ENCODE data around the gene COMMD10. TPM values are rescaled to one million over a fixed set of nuclear protein-coding genes. Genes with fewer than 3 reads are reported as not detected.

The COMMD10 gene
- total RNA-seq, 5 donors from 2014 or later (not counting 1 experiment from before 2014, with no cell fraction given) = 25.7 to 36.9 (median 26.1) TPM

GRCh38 chr5:116142495-116142894 is 57.7 kb downstream of the COMMD10 start:
- DNase-seq = no peak
- POLR2A ChIA-PET = no interaction called here

DNA sequence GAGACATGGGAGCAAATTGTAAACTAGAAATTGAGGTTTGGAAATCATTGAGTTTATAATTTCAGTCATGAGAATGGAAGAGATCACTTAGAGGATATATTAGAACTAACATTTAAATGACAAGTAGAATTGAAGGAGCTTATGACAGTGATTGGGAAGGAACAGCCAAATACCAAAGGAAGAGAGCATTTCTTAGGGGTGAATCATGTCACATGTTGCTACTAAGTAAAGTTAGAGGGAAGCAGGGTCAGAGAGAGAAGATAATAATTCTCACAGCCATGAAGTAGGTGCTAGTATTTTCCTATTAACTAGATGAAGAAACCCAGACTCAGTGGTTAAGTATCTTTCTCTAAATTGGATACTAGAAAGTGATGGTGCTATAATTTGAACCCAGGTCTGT is 59.3 kb downstream of the COMMD10 start:
- peaks cover 23% of the 10 kb centered on the region for H3K36me3 Mint-ChIP-seq
- H3K27me3 Mint-ChIP-seq = no peaks in the 10 kb centered on the region
- no peak for DNase-seq
- Histone ChIP-seq H3K9me3 (no peaks in the 10 kb centered on the region), H3K27me3 (replicated peaks in 1 of 2; ENCODE audit: control insufficient read depth in 2 of 2, extremely low read depth in 1 of 2, insufficient read depth in 2 of 2, low read length in 1 of 2) (no peaks in the 10 kb centered on the region), H3K4me3 (ENCODE audit: control insufficient read depth in 1 of 2, extremely low read depth in 1 of 2, low read length in 1 of 2) (no peak overlapping the region), H3K4me1 (ENCODE audit: control insufficient read depth in 1 of 2, extremely low read depth in 1 of 2, insufficient read depth in 2 of 2, low read length in 2 of 2) (no peaks in the 10 kb centered on the region), H3K36me3 (ENCODE audit: control insufficient read depth in 2 of 2, extremely low read depth in 1 of 2, insufficient read depth in 1 of 2, low read length in 1 of 2) (no peaks in the 10 kb centered on the region), H3K27ac (ENCODE audit: low read length) (no peak overlapping the region)
- H3K9me3 Mint-ChIP-seq = no peaks in the 10 kb centered on the region
- ChIA-PET CTCF (no interaction called here), POLR2A (no interaction called here)
- ATAC-seq (replicated peaks in 1 of 4) = no peak
- H3K4me3 Mint-ChIP-seq = no peak overlapping the region
- H3K4me1 Mint-ChIP-seq = peaks cover 0 to 8% (median 4%) of the 10 kb centered on the region in 3 donors
- no peak overlapping the region for H3K27ac Mint-ChIP-seq

More at GRCh38 chr5:116142495-116142894, 57.7 kb downstream of the COMMD10 start:
- WGBS (ENCODE audit: insufficient coverage) = no CpG with 5 or more reads among the region's 3 CpGs
- H3K27me3 ChIP-seq (replicated peaks in 1 of 2; ENCODE audit: control insufficient read depth in 2 of 2, extremely low read depth in 1 of 2, insufficient read depth in 2 of 2, low read length in 1 of 2) = no peaks in the 10 kb centered on the region
- no peak overlapping the region for H3K27ac ChIP-seq (ENCODE audit: low read length)
- no peak for ATAC-seq (replicated peaks in 1 of 4)
- Mint-ChIP-seq H3K9me3 (no peaks in the 10 kb centered on the region), H3K27me3 (no peaks in the 10 kb centered on the region), H3K4me1 (peaks cover 4 to 11% (median 7%) of the 10 kb centered on the region in 3 donors), H3K36me3 (peaks cover 17% of the 10 kb centered on the region), H3K4me3 (no peak overlapping the region), H3K27ac (no peak overlapping the region)
- H3K4me1 ChIP-seq (ENCODE audit: control insufficient read depth in 1 of 2, extremely low read depth in 1 of 2, insufficient read depth in 2 of 2, low read length in 2 of 2) = no peaks in the 10 kb centered on the region
- CTCF ChIA-PET = no interaction called here
- H3K36me3 ChIP-seq (ENCODE audit: control insufficient read depth in 2 of 2, extremely low read depth in 1 of 2, insufficient read depth in 1 of 2, low read length in 1 of 2) = no peaks in the 10 kb centered on the region
- H3K9me3 ChIP-seq = no peaks in the 10 kb centered on the region
- no peak overlapping the region for H3K4me3 ChIP-seq (ENCODE audit: control insufficient read depth in 1 of 2, extremely low read depth in 1 of 2, low read length in 1 of 2)

GRCh38 chr5:116144991-116145390 is 60.2 kb downstream of the COMMD10 start:
- no peak overlapping the region for H3K4me3 ChIP-seq (ENCODE audit: control insufficient read depth in 1 of 2, extremely low read depth in 1 of 2, low read length in 1 of 2)
- Mint-ChIP-seq H3K9me3 (no peaks in the 10 kb centered on the region), H3K36me3 (peaks cover 21% of the 10 kb centered on the region), H3K27me3 (no peaks in the 10 kb centered on the region), H3K4me3 (no peak overlapping the region), H3K4me1 (peaks cover 0 to 6% (median 4%) of the 10 kb centered on the region in 3 donors), H3K27ac (no peak overlapping the region)
- ChIA-PET CTCF (no interaction called here), POLR2A (no interaction called here)
- H3K36me3 ChIP-seq (ENCODE audit: control insufficient read depth in 2 of 2, extremely low read depth in 1 of 2, insufficient read depth in 1 of 2, low read length in 1 of 2) = no peaks in the 10 kb centered on the region
- H3K4me1 ChIP-seq (ENCODE audit: control insufficient read depth in 1 of 2, extremely low read depth in 1 of 2, insufficient read depth in 2 of 2, low read length in 2 of 2) = no peaks in the 10 kb centered on the region
- no peaks in the 10 kb centered on the region for H3K27me3 ChIP-seq (replicated peaks in 1 of 2; ENCODE audit: control insufficient read depth in 2 of 2, extremely low read depth in 1 of 2, insufficient read depth in 2 of 2, low read length in 1 of 2)
- ATAC-seq (replicated peaks in 1 of 4) (no peak), DNase-seq (no peak)
- WGBS (ENCODE audit: insufficient coverage) = 67% methylated on average over 1 of the region's 2 CpGs
- no peaks in the 10 kb centered on the region for H3K9me3 ChIP-seq
- no peak overlapping the region for H3K27ac ChIP-seq (ENCODE audit: low read length)

DNA sequence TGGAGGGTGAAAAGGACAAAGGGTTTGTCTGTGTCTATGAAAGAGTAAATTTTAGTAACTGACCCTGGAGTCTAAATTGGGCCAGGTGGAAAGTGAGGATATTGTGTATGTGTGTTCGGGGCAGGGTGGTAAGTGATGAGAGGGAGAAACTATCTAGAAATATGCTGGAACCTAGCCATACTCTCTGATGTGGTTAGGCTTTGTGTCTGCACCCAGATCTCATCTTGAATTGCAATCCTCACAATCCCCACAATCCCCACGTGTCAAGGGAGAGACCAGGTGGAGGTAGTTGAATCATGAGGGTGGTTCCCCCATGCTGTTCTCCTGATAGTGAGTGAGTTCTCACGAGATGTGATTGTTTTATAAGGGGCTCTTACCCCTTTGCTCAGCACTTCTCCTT is 60.6 kb downstream of the COMMD10 start:
- Histone ChIP-seq H3K9me3 (no peaks in the 10 kb centered on the region), H3K4me3 (ENCODE audit: control insufficient read depth in 1 of 2, extremely low read depth in 1 of 2, low read length in 1 of 2) (no peak overlapping the region), H3K4me1 (ENCODE audit: control insufficient read depth in 1 of 2, extremely low read depth in 1 of 2, insufficient read depth in 2 of 2, low read length in 2 of 2) (no peaks in the 10 kb centered on the region), H3K27ac (ENCODE audit: low read length) (no peak overlapping the region), H3K27me3 (replicated peaks in 1 of 2; ENCODE audit: control insufficient read depth in 2 of 2, extremely low read depth in 1 of 2, insufficient read depth in 2 of 2, low read length in 1 of 2) (no peaks in the 10 kb centered on the region), H3K36me3 (ENCODE audit: control insufficient read depth in 2 of 2, extremely low read depth in 1 of 2, insufficient read depth in 1 of 2, low read length in 1 of 2) (no peaks in the 10 kb centered on the region)
- no CpG with 5 or more reads among the region's 3 CpGs for WGBS (ENCODE audit: insufficient coverage)
- no peaks in the 10 kb centered on the region for H3K9me3 Mint-ChIP-seq
- H3K27ac Mint-ChIP-seq = no peak overlapping the region
- peaks cover 18% of the 10 kb centered on the region for H3K36me3 Mint-ChIP-seq
- peaks cover 0 to 4% (median 4%) of the 10 kb centered on the region in 3 donors for H3K4me1 Mint-ChIP-seq
- DNase-seq (peak in 2 of 35 experiments; percentile 0 to 14), ATAC-seq (replicated peaks in 1 of 4) (peak in 1 of 4 experiments; percentile 17)
- H3K27me3 Mint-ChIP-seq = no peaks in the 10 kb centered on the region
- CTCF ChIA-PET = no interaction called here
- POLR2A ChIA-PET = no interaction called here
- H3K4me3 Mint-ChIP-seq = no peak overlapping the region

DNA sequence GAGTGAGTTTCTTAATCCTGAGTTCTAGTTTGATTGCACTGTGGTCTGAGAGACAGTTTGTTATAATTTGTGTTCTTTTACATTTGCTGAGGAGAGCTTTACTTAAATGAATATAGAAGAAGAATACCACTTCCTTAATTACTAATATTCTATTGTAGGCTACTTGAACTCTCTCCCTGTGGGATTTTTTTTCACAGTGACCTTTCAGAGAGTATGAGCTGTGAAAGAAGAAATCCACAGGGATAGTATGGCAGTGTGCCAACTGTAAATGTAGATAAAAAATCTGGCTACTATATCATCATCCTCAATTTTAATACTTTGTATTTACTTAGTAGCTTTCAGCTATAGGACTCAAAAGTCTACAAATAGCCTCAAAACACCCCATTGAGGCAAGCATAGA is 67.3 kb downstream of the COMMD10 start:
- H3K27me3 ChIP-seq (replicated peaks in 1 of 2; ENCODE audit: control insufficient read depth in 2 of 2, extremely low read depth in 1 of 2, insufficient read depth in 2 of 2, low read length in 1 of 2) = no peaks in the 10 kb centered on the region
- H3K27ac ChIP-seq (ENCODE audit: low read length) = no peak overlapping the region
- Mint-ChIP-seq H3K4me1 (peaks cover 12 to 19% (median 14%) of the 10 kb centered on the region in 3 donors), H3K9me3 (no peaks in the 10 kb centered on the region), H3K27ac (no peak overlapping the region), H3K4me3 (no peak overlapping the region), H3K36me3 (peaks cover 28% of the 10 kb centered on the region), H3K27me3 (no peaks in the 10 kb centered on the region)
- DNase-seq (no peak), ATAC-seq (replicated peaks in 1 of 4) (no peak)
- H3K36me3 ChIP-seq (ENCODE audit: control insufficient read depth in 2 of 2, extremely low read depth in 1 of 2, insufficient read depth in 1 of 2, low read length in 1 of 2) = no peaks in the 10 kb centered on the region
- CTCF ChIA-PET = no interaction called here
- POLR2A ChIA-PET = interaction anchor here in 1 of 2 donors (0.5 kb wide), 1 partner anchor 1321 kb away, joined by 3 read pairs; no protein-coding TSS in a partner anchor
- no peaks in the 10 kb centered on the region for H3K4me1 ChIP-seq (ENCODE audit: control insufficient read depth in 1 of 2, extremely low read depth in 1 of 2, insufficient read depth in 2 of 2, low read length in 2 of 2)
- H3K9me3 ChIP-seq = no peaks in the 10 kb centered on the region
- no peak overlapping the region for H3K4me3 ChIP-seq (ENCODE audit: control insufficient read depth in 1 of 2, extremely low read depth in 1 of 2, low read length in 1 of 2)

GRCh38 chr5:116153687-116154174 is 68.9 kb downstream of the COMMD10 start:
- Mint-ChIP-seq H3K27ac (no peak overlapping the region), H3K9me3 (no peaks in the 10 kb centered on the region), H3K4me1 (peaks cover 12 to 19% (median 16%) of the 10 kb centered on the region in 3 donors), H3K4me3 (no peak overlapping the region), H3K27me3 (no peaks in the 10 kb centered on the region), H3K36me3 (peaks cover 28% of the 10 kb centered on the region)
- 100% methylated on average over 1 of the region's 2 CpGs for WGBS (ENCODE audit: insufficient coverage)
- POLR2A ChIA-PET = no interaction called here
- Histone ChIP-seq H3K36me3 (ENCODE audit: control insufficient read depth in 2 of 2, extremely low read depth in 1 of 2, insufficient read depth in 1 of 2, low read length in 1 of 2) (no peaks in the 10 kb centered on the region), H3K27ac (ENCODE audit: low read length) (no peak overlapping the region), H3K9me3 (no peaks in the 10 kb centered on the region), H3K27me3 (replicated peaks in 1 of 2; ENCODE audit: control insufficient read depth in 2 of 2, extremely low read depth in 1 of 2, insufficient read depth in 2 of 2, low read length in 1 of 2) (no peaks in the 10 kb centered on the region), H3K4me1 (ENCODE audit: control insufficient read depth in 1 of 2, extremely low read depth in 1 of 2, insufficient read depth in 2 of 2, low read length in 2 of 2) (no peaks in the 10 kb centered on the region), H3K4me3 (ENCODE audit: control insufficient read depth in 1 of 2, extremely low read depth in 1 of 2, low read length in 1 of 2) (no peak overlapping the region)
- no peak for DNase-seq
- CTCF ChIA-PET = interaction anchor here in 1 of 2 donors (0.7 kb wide), 1 partner anchor 154 kb away, joined by 3 read pairs; no protein-coding TSS in a partner anchor
- ATAC-seq (replicated peaks in 1 of 4) = no peak

GRCh38 chr5:116154252-116154651 is 69.4 kb downstream of the COMMD10 start:
- Mint-ChIP-seq H3K4me3 (no peak overlapping the region), H3K4me1 (peaks cover 14 to 19% (median 19%) of the 10 kb centered on the region in 3 donors), H3K27me3 (no peaks in the 10 kb centered on the region), H3K9me3 (no peaks in the 10 kb centered on the region), H3K36me3 (peaks cover 32% of the 10 kb centered on the region), H3K27ac (no peak overlapping the region)
- CTCF ChIA-PET = interaction anchor here in 1 of 2 donors (0.7 kb wide), 1 partner anchor 153 kb away, joined by 3 read pairs; no protein-coding TSS in a partner anchor
- Histone ChIP-seq H3K27ac (ENCODE audit: low read length) (no peak overlapping the region), H3K9me3 (no peaks in the 10 kb centered on the region), H3K4me1 (ENCODE audit: control insufficient read depth in 1 of 2, extremely low read depth in 1 of 2, insufficient read depth in 2 of 2, low read length in 2 of 2) (no peaks in the 10 kb centered on the region), H3K27me3 (replicated peaks in 1 of 2; ENCODE audit: control insufficient read depth in 2 of 2, extremely low read depth in 1 of 2, insufficient read depth in 2 of 2, low read length in 1 of 2) (no peaks in the 10 kb centered on the region), H3K36me3 (ENCODE audit: control insufficient read depth in 2 of 2, extremely low read depth in 1 of 2, insufficient read depth in 1 of 2, low read length in 1 of 2) (no peaks in the 10 kb centered on the region), H3K4me3 (ENCODE audit: control insufficient read depth in 1 of 2, extremely low read depth in 1 of 2, low read length in 1 of 2) (no peak overlapping the region)
- no peak for DNase-seq
- POLR2A ChIA-PET = interaction anchor here in 1 of 2 donors (0.6 kb wide), 1 partner anchor 71 kb away, joined by 3 read pairs; no protein-coding TSS in a partner anchor
- ATAC-seq (replicated peaks in 1 of 4) = no peak
